Measurements from ENCODE around the gene KHDC3L.

KHDC3L gene

GRCh38 chr6:73388800-73389512 lies 26.5 kb downstream of the KHDC3L start (continued):
- TF ChIP-seq PRDM2 (tag by site-specific recombination; IDR thresholded peaks at IDR 0.05; ENCODE audit: borderline replicate concordance) (no peak), TCF7L2 (IDR thresholded peaks at IDR 0.05; ENCODE audit: borderline replicate concordance, low read depth, low read length) (peak; percentile 25; the same call in 1 of the 2 replicates), ZNF423 (tag by site-specific recombination; IDR thresholded peaks at IDR 0.05) (no peak), ZNF704 (tag by site-specific recombination; IDR thresholded peaks at IDR 0.05) (no peak), ZNF311 (tag by site-specific recombination; IDR thresholded peaks at IDR 0.05; ENCODE audit: borderline replicate concordance) (no peak), ZNF830 (tag by site-specific recombination; IDR thresholded peaks at IDR 0.05; ENCODE audit: low read depth) (no peak), CTCF (tag by site-specific recombination; IDR thresholded peaks at IDR 0.05) (peak; percentile 83), ZNF544 (tag by site-specific recombination; IDR thresholded peaks at IDR 0.05) (no peak), ZFHX2 (tag by site-specific recombination; conservative IDR thresholded peaks at IDR 0.05) (no peak), ZSCAN30 (tag by site-specific recombination; IDR thresholded peaks at IDR 0.05) (0 out of 2 replicates have a peak, but pooled peaks have one; percentile 29), ZNF391 (tag by site-specific recombination; IDR thresholded peaks at IDR 0.05; ENCODE audit: borderline replicate concordance, low read depth) (0 out of 2 replicates have a peak, but pooled peaks have one; percentile 56), ZNF184 (tag by site-specific recombination; IDR thresholded peaks at IDR 0.05) (no peak), EGR2 (tag by site-specific recombination; IDR thresholded peaks at IDR 0.05; ENCODE audit: low read depth) (no peak), ZNF114 (tag by site-specific recombination; IDR thresholded peaks at IDR 0.05) (no peak), GLI2 (tag by site-specific recombination; IDR thresholded peaks at IDR 0.05; ENCODE audit: borderline replicate concordance, low read depth) (no peak), ZNF558 (tag by site-specific recombination; IDR thresholded peaks at IDR 0.05) (no peak), ZNF26 (tag by site-specific recombination; IDR thresholded peaks at IDR 0.05) (no peak), ZNF521 (tag by site-specific recombination; IDR thresholded peaks at IDR 0.05) (no peak), SP2 (tag by site-specific recombination; IDR thresholded peaks at IDR 0.05) (peak; percentile 43), ZNF211 (tag by site-specific recombination; IDR thresholded peaks at IDR 0.05; ENCODE audit: low read depth) (no peak), ZNF549 (tag by site-specific recombination; IDR thresholded peaks at IDR 0.05) (no peak), ZNF701 (tag by site-specific recombination; IDR thresholded peaks at IDR 0.05) (no peak), ZBTB26 (tag by site-specific recombination; optimal IDR thresholded peaks at IDR 0.05) (peak; percentile 36), ZNF146 (tag by site-specific recombination; IDR thresholded peaks at IDR 0.05) (no peak), ZFP69B (tag by site-specific recombination; IDR thresholded peaks at IDR 0.05) (no peak), BCL11A (tag by site-specific recombination; IDR thresholded peaks at IDR 0.05; ENCODE audit: low read depth) (no peak), ZNF488 (tag by site-specific recombination; IDR thresholded peaks at IDR 0.05) (no peak), ZBTB1 (tag by site-specific recombination; IDR thresholded peaks at IDR 0.05) (no peak)
